ENCODE measurements around the gene CLDND2.

DNA sequence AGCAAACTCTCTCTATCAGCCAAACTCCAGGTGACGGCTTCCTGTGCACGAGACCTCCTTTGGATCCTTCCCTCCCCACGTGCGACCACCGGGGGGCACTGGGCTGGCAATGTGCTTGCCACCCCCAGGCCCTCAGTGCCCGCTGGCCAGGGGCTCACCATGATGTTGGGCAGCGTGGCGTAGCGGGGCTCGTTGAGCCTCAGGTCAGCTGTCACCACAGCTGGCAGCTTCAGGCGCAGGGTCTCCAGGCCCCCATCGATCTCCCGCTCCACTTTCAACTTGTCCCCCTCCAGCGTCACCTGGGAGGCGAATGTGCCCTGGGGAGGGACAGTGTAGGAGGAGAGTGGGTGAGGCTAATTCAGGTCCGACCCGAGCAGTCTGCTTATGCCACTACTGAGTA is 22.1 kb downstream of the CLDND2 start:
- TF ChIP-seq, protein P1, sequence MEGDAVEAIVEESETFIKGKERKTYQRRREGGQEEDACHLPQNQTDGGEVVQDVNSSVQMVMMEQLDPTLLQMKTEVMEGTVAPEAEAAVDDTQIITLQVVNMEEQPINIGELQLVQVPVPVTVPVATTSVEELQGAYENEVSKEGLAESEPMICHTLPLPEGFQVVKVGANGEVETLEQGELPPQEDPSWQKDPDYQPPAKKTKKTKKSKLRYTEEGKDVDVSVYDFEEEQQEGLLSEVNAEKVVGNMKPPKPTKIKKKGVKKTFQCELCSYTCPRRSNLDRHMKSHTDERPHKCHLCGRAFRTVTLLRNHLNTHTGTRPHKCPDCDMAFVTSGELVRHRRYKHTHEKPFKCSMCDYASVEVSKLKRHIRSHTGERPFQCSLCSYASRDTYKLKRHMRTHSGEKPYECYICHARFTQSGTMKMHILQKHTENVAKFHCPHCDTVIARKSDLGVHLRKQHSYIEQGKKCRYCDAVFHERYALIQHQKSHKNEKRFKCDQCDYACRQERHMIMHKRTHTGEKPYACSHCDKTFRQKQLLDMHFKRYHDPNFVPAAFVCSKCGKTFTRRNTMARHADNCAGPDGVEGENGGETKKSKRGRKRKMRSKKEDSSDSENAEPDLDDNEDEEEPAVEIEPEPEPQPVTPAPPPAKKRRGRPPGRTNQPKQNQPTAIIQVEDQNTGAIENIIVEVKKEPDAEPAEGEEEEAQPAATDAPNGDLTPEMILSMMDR (IDR thresholded peaks at IDR 0.05; ENCODE audit: low read depth, low read length, missing input control): no peak
- TF ChIP-seq, protein P2, sequence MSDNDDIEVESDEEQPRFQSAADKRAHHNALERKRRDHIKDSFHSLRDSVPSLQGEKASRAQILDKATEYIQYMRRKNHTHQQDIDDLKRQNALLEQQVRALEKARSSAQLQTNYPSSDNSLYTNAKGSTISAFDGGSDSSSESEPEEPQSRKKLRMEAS (IDR thresholded peaks at IDR 0.05): no peak
- TF ChIP-seq RAD21 (IDR thresholded peaks at IDR 0.05) (no peak), TAF1 (conservative IDR thresholded peaks at IDR 0.05) (no peak), EGR1 (IDR thresholded peaks at IDR 0.05; ENCODE audit: low read depth in 2 of 2) (no peak), GABPA (IDR thresholded peaks at IDR 0.05 in 1 of 2, conservative IDR thresholded peaks at IDR 0.05 in 1 of 2) (no peak), SP1 (IDR thresholded peaks at IDR 0.05) (no peak), JUND (IDR thresholded peaks at IDR 0.05) (no peak), YY1 (IDR thresholded peaks at IDR 0.05) (no peak)
- TF ChIP-seq, protein P3, sequence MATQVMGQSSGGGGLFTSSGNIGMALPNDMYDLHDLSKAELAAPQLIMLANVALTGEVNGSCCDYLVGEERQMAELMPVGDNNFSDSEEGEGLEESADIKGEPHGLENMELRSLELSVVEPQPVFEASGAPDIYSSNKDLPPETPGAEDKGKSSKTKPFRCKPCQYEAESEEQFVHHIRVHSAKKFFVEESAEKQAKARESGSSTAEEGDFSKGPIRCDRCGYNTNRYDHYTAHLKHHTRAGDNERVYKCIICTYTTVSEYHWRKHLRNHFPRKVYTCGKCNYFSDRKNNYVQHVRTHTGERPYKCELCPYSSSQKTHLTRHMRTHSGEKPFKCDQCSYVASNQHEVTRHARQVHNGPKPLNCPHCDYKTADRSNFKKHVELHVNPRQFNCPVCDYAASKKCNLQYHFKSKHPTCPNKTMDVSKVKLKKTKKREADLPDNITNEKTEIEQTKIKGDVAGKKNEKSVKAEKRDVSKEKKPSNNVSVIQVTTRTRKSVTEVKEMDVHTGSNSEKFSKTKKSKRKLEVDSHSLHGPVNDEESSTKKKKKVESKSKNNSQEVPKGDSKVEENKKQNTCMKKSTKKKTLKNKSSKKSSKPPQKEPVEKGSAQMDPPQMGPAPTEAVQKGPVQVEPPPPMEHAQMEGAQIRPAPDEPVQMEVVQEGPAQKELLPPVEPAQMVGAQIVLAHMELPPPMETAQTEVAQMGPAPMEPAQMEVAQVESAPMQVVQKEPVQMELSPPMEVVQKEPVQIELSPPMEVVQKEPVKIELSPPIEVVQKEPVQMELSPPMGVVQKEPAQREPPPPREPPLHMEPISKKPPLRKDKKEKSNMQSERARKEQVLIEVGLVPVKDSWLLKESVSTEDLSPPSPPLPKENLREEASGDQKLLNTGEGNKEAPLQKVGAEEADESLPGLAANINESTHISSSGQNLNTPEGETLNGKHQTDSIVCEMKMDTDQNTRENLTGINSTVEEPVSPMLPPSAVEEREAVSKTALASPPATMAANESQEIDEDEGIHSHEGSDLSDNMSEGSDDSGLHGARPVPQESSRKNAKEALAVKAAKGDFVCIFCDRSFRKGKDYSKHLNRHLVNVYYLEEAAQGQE (IDR thresholded peaks at IDR 0.05): no peak
- TF ChIP-seq, protein P4, sequence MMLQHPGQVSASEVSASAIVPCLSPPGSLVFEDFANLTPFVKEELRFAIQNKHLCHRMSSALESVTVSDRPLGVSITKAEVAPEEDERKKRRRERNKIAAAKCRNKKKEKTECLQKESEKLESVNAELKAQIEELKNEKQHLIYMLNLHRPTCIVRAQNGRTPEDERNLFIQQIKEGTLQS (IDR thresholded peaks at IDR 0.05): no peak
- TF ChIP-seq, protein P5, sequence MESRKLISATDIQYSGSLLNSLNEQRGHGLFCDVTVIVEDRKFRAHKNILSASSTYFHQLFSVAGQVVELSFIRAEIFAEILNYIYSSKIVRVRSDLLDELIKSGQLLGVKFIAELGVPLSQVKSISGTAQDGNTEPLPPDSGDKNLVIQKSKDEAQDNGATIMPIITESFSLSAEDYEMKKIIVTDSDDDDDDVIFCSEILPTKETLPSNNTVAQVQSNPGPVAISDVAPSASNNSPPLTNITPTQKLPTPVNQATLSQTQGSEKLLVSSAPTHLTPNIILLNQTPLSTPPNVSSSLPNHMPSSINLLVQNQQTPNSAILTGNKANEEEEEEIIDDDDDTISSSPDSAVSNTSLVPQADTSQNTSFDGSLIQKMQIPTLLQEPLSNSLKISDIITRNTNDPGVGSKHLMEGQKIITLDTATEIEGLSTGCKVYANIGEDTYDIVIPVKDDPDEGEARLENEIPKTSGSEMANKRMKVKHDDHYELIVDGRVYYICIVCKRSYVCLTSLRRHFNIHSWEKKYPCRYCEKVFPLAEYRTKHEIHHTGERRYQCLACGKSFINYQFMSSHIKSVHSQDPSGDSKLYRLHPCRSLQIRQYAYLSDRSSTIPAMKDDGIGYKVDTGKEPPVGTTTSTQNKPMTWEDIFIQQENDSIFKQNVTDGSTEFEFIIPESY (IDR thresholded peaks at IDR 0.05): no peak
